Stimulated activated CD8-positive, alpha-beta memory T cell treated with anti-CD3 and anti-CD28 coated beads, Interleukin-4, amount 100 ng/mL, for 4 hours (primary cell): ENCODE measurements around the gene PPP1R9B.

Source experiments
- DNase-seq, 2 donors: peaks; one replicate each; pipeline ENCODE4 v3.0.0-alpha.2; 2020; ENCODE audit warnings: low read depth in 2 of 2, low spot score in 1 of 2

Gene PPP1R9B

GRCh38 chr17:50161023-50161910, 10.8 kb upstream of the PPP1R9B start:
- peak; percentile 89 to 91 for DNase-seq

- DNase-seq, result no peak
Measured at GRCh38 chr17:50157891-50158290, 7.4 kb upstream of the PPP1R9B start.

GRCh38 chr17:50155115-50155819, 4.8 kb upstream of the PPP1R9B start:
- DNase-seq, result no peak

GRCh38 chr17:50154604-50155003, 4.1 kb upstream of the PPP1R9B start:
- DNase-seq, result no peak

- DNase-seq, result no peak
Measured at GRCh38 chr17:50153650-50154575, 3.4 kb upstream of the PPP1R9B start.

GRCh38 chr17:50152736-50153135, 2.3 kb upstream of the PPP1R9B start:
- no peak for DNase-seq

GRCh38 chr17:50151937-50152547, 1.6 kb upstream of the PPP1R9B start:
- no peak for DNase-seq

- DNase-seq, result peak; percentile 54 to 73
Measured at GRCh38 chr17:50151041-50151936, 812 bp upstream of the PPP1R9B start.

GRCh38 chr17:50149417-50150353, 792 bp downstream of the PPP1R9B start:
- no peak for DNase-seq

- DNase-seq, result no peak
Measured at GRCh38 chr17:50149091-50149416, 1.4 kb downstream of the PPP1R9B start.

- DNase-seq, result peak; percentile 73 to 79
Measured at GRCh38 chr17:50148226-50149090, 2.0 kb downstream of the PPP1R9B start.

GRCh38 chr17:50147841-50148225, 2.6 kb downstream of the PPP1R9B start:
- no peak for DNase-seq

GRCh38 chr17:50146927-50147665, 3.4 kb downstream of the PPP1R9B start:
- DNase-seq, result no peak

- no peak for DNase-seq
Measured at GRCh38 chr17:50146230-50146926, 4.1 kb downstream of the PPP1R9B start.

- DNase-seq, result no peak
Measured at GRCh38 chr17:50145532-50146229, 4.8 kb downstream of the PPP1R9B start.
